Measurements from ENCODE around the gene NDUFAF7.
"Not testable (repeated sequence)": the region's sequence is repeated elsewhere in the genome, so short reads cannot be mapped to it uniquely, and the experiment has no call there.

Gene NDUFAF7

DNA sequence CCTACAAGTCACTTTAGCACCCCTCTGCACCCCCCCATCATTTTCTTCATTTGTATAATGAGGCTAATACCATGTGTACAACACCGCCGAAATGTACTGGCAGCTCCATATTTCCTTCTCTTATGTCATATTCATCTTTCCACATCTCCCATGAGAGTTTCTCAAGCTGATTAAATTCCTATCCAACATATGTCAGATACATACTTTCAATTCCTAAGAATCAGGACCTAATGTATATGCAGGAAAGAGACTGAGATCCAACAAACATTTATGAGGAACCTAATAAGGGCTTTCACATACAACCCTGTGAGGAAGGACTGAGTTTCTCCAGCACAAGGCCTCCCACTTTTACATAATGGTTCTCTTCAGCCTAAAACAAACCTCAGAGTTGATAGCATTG, 51.3 kb downstream of the NDUFAF7 start:
- no peaks in the 10 kb centered on the region for H3K9me3 ChIP-seq (ENCODE audit: control insufficient read depth, insufficient read depth, low read depth, low read length)
- peaks cover 85% of the 10 kb centered on the region for H3K36me3 ChIP-seq (ENCODE audit: control insufficient read depth, insufficient read depth, low read length)
- H3K27ac ChIP-seq (ENCODE audit: low read depth, low read length): no peak overlapping the region
- no peak overlapping the region for H3K9ac ChIP-seq (ENCODE audit: low read length)
- H3K27me3 ChIP-seq (ENCODE audit: control insufficient read depth, insufficient read depth, low read length): no peaks in the 10 kb centered on the region
- H3K4me1 ChIP-seq (ENCODE audit: control insufficient read depth, insufficient read depth, low read length): no peaks in the 10 kb centered on the region
- no peak overlapping the region for H3K4me3 ChIP-seq (ENCODE audit: low read depth, low read length)

DNA sequence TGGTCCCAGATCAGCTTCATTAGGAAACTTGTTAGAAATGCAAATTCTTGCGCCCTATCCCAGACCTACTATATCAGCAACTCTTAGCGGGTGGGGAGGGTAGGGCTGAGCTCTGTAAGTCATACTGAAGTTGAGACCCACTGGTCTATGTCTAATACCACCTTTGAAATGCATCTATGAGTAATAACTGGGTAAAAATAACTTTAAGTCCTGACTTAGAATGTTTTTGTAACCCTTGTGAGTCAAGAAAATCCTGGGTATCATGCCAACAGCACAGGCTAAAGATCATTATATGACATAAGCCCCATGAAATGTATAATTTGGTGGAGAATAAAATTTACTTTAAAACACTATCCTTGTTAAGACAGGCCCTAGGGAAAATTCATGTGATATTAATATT, 51.7 kb downstream of the NDUFAF7 start:
- H3K36me3 ChIP-seq (ENCODE audit: control insufficient read depth, insufficient read depth, low read length): peaks cover 88% of the 10 kb centered on the region
- H3K27ac ChIP-seq (ENCODE audit: low read depth, low read length): no peak overlapping the region
- H3K4me1 ChIP-seq (ENCODE audit: control insufficient read depth, insufficient read depth, low read length): no peaks in the 10 kb centered on the region
- H3K27me3 ChIP-seq (ENCODE audit: control insufficient read depth, insufficient read depth, low read length): no peaks in the 10 kb centered on the region
- H3K9me3 ChIP-seq (ENCODE audit: control insufficient read depth, insufficient read depth, low read depth, low read length): no peaks in the 10 kb centered on the region
- no peak overlapping the region for H3K4me3 ChIP-seq (ENCODE audit: low read depth, low read length)
- H3K9ac ChIP-seq (ENCODE audit: low read length): no peak overlapping the region

DNA sequence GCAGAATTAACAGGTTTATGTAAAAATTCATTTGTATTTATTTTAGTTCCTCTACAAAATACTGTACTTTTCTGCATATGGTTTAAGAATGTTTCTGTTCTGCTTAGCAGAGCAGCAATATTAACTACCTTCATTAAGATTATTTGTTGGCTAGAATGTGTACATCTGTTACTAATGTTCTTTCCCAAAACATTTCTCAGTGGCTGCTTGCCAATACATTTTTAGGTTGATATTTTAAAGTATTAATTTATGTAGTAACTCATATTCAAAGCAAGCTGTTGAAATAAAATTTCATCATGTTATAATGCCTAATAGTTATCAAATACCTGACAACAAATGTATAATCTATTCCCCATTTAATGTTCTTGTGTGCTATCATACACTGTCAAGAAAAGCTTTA, 52.9 kb downstream of the NDUFAF7 start:
- H3K27me3 ChIP-seq (ENCODE audit: control insufficient read depth, insufficient read depth, low read length): no peaks in the 10 kb centered on the region
- H3K36me3 ChIP-seq (ENCODE audit: control insufficient read depth, insufficient read depth, low read length): peaks cover 88% of the 10 kb centered on the region
- no peak overlapping the region for H3K27ac ChIP-seq (ENCODE audit: low read depth, low read length)
- H3K9ac ChIP-seq (ENCODE audit: low read length): no peak overlapping the region
- H3K9me3 ChIP-seq (ENCODE audit: control insufficient read depth, insufficient read depth, low read depth, low read length): no peaks in the 10 kb centered on the region
- no peaks in the 10 kb centered on the region for H3K4me1 ChIP-seq (ENCODE audit: control insufficient read depth, insufficient read depth, low read length)
- H3K4me3 ChIP-seq (ENCODE audit: low read depth, low read length): no peak overlapping the region

DNA sequence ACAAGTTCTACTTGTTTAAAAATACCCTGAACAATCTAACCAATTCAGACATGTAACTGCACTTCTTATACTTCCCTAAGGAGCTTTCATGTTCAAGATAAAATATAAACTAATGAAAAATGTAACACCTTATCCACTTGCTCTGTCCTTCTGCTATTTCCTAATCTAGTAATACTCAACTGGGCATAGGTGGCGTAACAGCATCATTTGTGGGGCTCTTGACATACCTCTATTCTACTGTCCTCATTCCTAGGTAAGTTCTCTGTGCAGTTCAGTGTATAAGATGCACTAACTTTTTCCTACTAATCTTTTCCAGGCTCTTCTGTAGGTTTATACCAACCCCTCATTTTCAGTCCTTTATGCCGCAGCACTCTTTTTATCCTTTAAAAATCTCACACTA, 56.5 kb downstream of the NDUFAF7 start:
- no peak overlapping the region for H3K4me3 ChIP-seq (ENCODE audit: low read depth, low read length)
- no peaks in the 10 kb centered on the region for H3K4me1 ChIP-seq (ENCODE audit: control insufficient read depth, insufficient read depth, low read length)
- H3K9me3 ChIP-seq (ENCODE audit: control insufficient read depth, insufficient read depth, low read depth, low read length): no peaks in the 10 kb centered on the region
- H3K27ac ChIP-seq (ENCODE audit: low read depth, low read length): no peak overlapping the region
- no peaks in the 10 kb centered on the region for H3K27me3 ChIP-seq (ENCODE audit: control insufficient read depth, insufficient read depth, low read length)
- peaks cover 82% of the 10 kb centered on the region for H3K36me3 ChIP-seq (ENCODE audit: control insufficient read depth, insufficient read depth, low read length)
- H3K9ac ChIP-seq (ENCODE audit: low read length): no peak overlapping the region

DNA sequence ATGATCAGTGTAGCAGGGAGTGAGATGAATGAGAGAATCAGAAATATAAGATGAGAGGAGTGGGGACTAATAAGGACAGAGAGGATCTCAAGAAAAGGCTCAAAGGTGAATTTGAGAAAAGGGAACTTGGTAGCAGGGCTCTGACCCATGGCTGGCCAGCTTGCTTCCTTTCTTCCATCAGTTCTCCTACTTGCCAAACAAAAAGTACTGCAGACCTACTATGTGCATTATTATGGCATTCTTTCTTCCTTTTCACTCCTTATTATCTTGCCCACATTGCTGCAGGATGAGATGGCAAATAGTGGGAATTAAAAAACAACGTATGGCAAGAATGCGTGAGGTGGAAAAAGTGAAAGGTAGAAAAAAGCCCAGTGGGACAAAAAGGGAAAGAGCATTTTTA, 60.2 kb downstream of the NDUFAF7 start:
- no peak overlapping the region for H3K9ac ChIP-seq (ENCODE audit: low read length)
- no peak overlapping the region for H3K27ac ChIP-seq (ENCODE audit: low read depth, low read length)
- H3K36me3 ChIP-seq (ENCODE audit: control insufficient read depth, insufficient read depth, low read length): peaks cover 54% of the 10 kb centered on the region
- no peak overlapping the region for H3K4me3 ChIP-seq (ENCODE audit: low read depth, low read length)
- H3K4me1 ChIP-seq (ENCODE audit: control insufficient read depth, insufficient read depth, low read length): no peaks in the 10 kb centered on the region
- H3K9me3 ChIP-seq (ENCODE audit: control insufficient read depth, insufficient read depth, low read depth, low read length): no peaks in the 10 kb centered on the region
- no peaks in the 10 kb centered on the region for H3K27me3 ChIP-seq (ENCODE audit: control insufficient read depth, insufficient read depth, low read length)

DNA sequence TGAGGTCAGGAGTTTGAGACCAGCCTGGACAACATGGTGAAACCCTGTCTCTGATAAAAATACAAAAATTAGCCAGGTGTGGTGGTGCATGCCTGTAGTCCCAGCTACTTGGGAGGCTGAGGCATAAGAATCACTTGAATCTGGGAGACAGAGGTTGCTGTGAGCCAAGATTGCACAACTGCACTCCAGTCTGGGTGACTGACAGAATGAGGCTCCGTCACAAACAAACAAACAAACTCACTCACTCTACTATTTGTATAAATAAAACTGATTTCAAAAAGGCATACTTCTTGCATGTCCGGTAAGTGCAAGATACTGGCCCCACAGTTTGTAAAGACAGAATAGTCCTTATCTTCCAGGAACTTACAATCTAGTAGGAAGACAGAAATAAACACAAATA, 63.4 kb downstream of the NDUFAF7 start:
- not testable (repeated sequence) for H3K27ac ChIP-seq (ENCODE audit: low read depth, low read length); H3K4me1 ChIP-seq (ENCODE audit: control insufficient read depth, insufficient read depth, low read length); H3K9me3 ChIP-seq (ENCODE audit: control insufficient read depth, insufficient read depth, low read depth, low read length); H3K9ac ChIP-seq (ENCODE audit: low read length); H3K4me3 ChIP-seq (ENCODE audit: low read depth, low read length); H3K27me3 ChIP-seq (ENCODE audit: control insufficient read depth, insufficient read depth, low read length)
- peaks cover 26% of the 10 kb centered on the region for H3K36me3 ChIP-seq (ENCODE audit: control insufficient read depth, insufficient read depth, low read length)

DNA sequence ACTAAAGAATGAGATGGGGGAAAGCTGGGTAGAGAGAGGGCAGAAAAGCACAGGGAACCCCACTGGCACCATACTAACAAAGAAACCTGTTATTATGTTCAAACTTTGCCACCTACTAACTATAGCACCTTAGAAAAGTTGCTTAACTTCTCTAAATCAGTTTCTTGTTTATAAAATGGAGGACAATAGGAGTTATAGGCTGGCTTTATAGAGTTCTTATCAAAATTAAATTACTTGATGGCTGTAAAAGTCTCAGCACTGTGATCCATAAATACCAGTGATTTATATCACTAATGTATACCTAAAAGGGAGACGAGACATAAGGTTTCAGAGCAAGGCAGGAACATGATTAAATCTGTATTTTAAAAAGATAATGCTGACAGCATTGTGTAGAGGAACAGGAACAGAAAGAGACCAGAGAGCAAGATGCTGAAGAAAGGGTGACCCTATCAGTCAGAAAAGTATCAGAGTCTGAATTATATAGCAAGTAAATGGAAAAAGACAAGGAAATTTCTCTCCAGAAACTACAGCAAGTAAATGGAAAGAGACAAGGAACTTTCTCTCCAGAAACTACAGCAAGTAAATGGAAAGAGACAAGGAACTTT, 64.1 kb downstream of the NDUFAF7 start:
- Histone ChIP-seq H3K27me3 (ENCODE audit: control insufficient read depth, insufficient read depth, low read length) (no peaks in the 10 kb centered on the region), H3K4me3 (ENCODE audit: low read depth, low read length) (no peak overlapping the region), H3K9me3 (ENCODE audit: control insufficient read depth, insufficient read depth, low read depth, low read length) (no peaks in the 10 kb centered on the region), H3K9ac (ENCODE audit: low read length) (no peak overlapping the region), H3K4me1 (ENCODE audit: control insufficient read depth, insufficient read depth, low read length) (no peaks in the 10 kb centered on the region), H3K27ac (ENCODE audit: low read depth, low read length) (no peak overlapping the region), H3K36me3 (ENCODE audit: control insufficient read depth, insufficient read depth, low read length) (peaks cover 19% of the 10 kb centered on the region)

DNA sequence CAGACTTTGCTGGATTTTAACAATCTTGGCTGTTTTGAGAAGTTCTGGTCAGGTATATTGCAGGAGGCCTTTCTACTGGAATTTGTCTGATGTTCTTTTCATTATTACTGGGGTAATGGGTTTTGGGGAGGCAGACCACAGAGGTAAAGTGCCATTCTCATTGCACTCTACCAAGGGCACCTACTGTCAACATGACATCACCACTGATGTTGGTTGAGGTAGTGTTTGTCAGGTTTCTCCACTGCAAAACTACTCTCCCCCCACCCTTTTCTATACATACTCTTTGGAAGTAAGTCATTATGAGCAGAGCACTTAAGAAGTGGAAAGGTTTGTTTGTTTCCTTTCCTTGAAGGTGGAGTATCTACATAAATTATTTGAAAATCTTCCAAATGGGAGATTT, 66.2 kb downstream of the NDUFAF7 start:
- H3K9me3 ChIP-seq (ENCODE audit: control insufficient read depth, insufficient read depth, low read depth, low read length): no peaks in the 10 kb centered on the region
- no peak overlapping the region for H3K9ac ChIP-seq (ENCODE audit: low read length)
- no peak overlapping the region for H3K4me3 ChIP-seq (ENCODE audit: low read depth, low read length)
- H3K4me1 ChIP-seq (ENCODE audit: control insufficient read depth, insufficient read depth, low read length): peaks cover 12% of the 10 kb centered on the region
- H3K27me3 ChIP-seq (ENCODE audit: control insufficient read depth, insufficient read depth, low read length): no peaks in the 10 kb centered on the region
- no peak overlapping the region for H3K27ac ChIP-seq (ENCODE audit: low read depth, low read length)
- H3K36me3 ChIP-seq (ENCODE audit: control insufficient read depth, insufficient read depth, low read length): peaks cover 4% of the 10 kb centered on the region

Data from HUES6 (cell line).